Kidney (tissue), 14 donors: ENCODE results near the gene KRT79. TPM values are rescaled to one million over a fixed set of nuclear protein-coding genes. Genes with fewer than 3 reads are reported as not detected.

Experiments used
- DNase-seq, 5 donors: peaks; one replicate each; pipeline ENCODE4 v3.0.0-alpha.2; 2013 to 2020
- FAIRE-seq: peaks from 2 replicates; lab custom pipeline; 2012; peaks lifted over from hg19 to GRCh38; lab: Jason Lieb, UNC
- H3K27ac ChIP-seq, 2 donors: one replicate each; pipeline ENCODE4 v1.7.0; 2013; ENCODE audit warnings: low read depth in 2 of 2, low read length in 2 of 2, inconsistent platforms in 1 of 2
- H3K27me3 ChIP-seq: one replicate; pipeline ENCODE4 v1.7.1; 2013; ENCODE audit warnings: low read length, inconsistent platforms; ENCODE audit not compliant: control insufficient read depth, insufficient read depth
- H3K36me3 ChIP-seq, 3 donors: one replicate each; pipeline versions ENCODE4 v1.7.0 to v1.7.1; 2013; ENCODE audit warnings: low read length in 3 of 3, control low read depth in 1 of 3, inconsistent platforms in 1 of 3; ENCODE audit not compliant: insufficient read depth in 3 of 3, control insufficient read depth in 2 of 3
- H3K4me1 ChIP-seq, 3 donors: one replicate each; pipeline versions ENCODE4 v1.7.0 to v1.7.1; 2013; ENCODE audit warnings: low read length in 3 of 3, inconsistent platforms in 1 of 3, low read depth in 1 of 3; ENCODE audit not compliant: control insufficient read depth in 2 of 3, insufficient read depth in 2 of 3
- H3K4me3 ChIP-seq, 3 donors: one replicate each; pipeline versions ENCODE4 v1.7.0 to v1.8.1; 2013; ENCODE audit warnings: low read length in 3 of 3, control low read depth in 1 of 3, inconsistent platforms in 1 of 3
- H3K9ac ChIP-seq, 3 donors: one replicate each; pipeline versions ENCODE4 v1.7.0 to v1.7.1; 2013; ENCODE audit warnings: low read length in 3 of 3, control low read depth in 1 of 3, inconsistent platforms in 1 of 3
- H3K9me3 ChIP-seq, 3 donors: one replicate each; pipeline versions ENCODE4 v1.7.0 to v1.7.1; 2013; ENCODE audit warnings: low read length in 3 of 3, control low read depth in 1 of 3, inconsistent platforms in 1 of 3; ENCODE audit not compliant: control insufficient read depth in 2 of 3, insufficient read depth in 1 of 3
- intact Hi-C: fragments of 100-400 bp; cut with DNase I; formaldehyde crosslinking; loops from one replicate; pipeline ENCODE4 v1.11.1; 2022
- polyA plus RNA-seq: library from polyadenylated mRNA; stranded (reverse); fragments of 350-450 nt; fragmentation: Illumina TruSeq; extraction: RNeasy Lipid Tissue Mini Kit (QIAGEN cat#74804); gene quantifications from one replicate; pipeline ENCODE4 v1.2.3, GENCODE V29; 2014; ENCODE audit warnings: low read depth, low replicate concordance; ENCODE audit not compliant: insufficient read depth
- total RNA-seq: library from RNA; stranded (reverse); fragmentation: NEBNext Ultra II Directional; extraction: Animal tissue kit (Norgen Biotek cat#: 25700); gene quantifications from one replicate; pipeline ENCODE4 v1.2.1, GENCODE V29; 2021
- TF ChIP-seq, protein P1 (sequence below): IDR thresholded peaks from 3 replicates; pipeline ENCODE4 v1.5.1; 2012; ENCODE audit warnings: mild to moderate bottlenecking, moderate library complexity, borderline replicate concordance; ENCODE audit not compliant: insufficient read depth; ENCODE audit errors: extremely low read depth
- donor health status: control.
- donor health status: control.
- donor health status: control.
- donor health status: control.
- donor health status: control.
- donor health status: DM: yes; HTN: yes; CAD: no.
- donor health status: Normal renal cell carcinoma (clear cell type).

The KRT79 gene
- total and polyA plus RNA-seq, 2 donors from 2014 or later = not detected

DNA sequence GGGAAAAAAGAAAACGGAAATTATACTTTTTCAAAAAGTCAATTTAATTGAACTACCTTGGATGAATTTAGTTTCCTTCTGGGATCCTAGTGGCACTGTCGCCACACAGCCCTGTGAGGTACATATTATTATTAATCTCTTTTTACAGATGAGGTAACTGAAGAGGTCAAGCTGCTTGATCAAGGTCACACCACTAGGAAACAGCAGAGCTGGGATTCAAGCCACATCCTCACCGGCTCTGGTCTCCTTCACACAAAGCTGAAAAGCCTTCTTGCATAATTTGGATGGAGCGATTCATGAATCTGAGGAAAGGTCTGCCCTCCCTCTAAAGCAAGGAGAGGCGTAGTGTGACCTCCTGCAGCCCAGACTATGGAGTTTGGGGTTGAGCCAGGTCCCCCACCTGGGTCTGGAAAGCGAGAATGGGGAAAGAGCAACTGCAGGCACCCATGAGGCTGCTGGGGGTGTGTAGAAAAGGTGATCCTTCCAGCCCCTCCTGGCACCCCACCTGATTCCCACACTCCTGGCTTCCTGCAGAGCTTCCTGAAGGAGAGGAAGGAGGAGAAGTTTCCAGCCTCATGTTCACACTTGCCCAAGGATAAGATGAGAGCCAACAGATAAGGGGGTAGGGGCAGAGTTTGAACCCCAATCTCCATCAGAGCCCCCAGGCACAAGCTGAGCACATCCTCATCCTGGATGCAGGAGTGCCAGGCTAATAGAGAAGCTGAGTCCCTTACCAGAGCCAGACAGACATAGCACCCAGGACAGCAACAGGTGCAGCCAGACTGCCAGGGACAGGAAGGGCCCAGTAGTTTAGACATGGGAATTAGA lies 3.9 kb upstream of the KRT79 start:
- H3K9me3 ChIP-seq = no peaks in the 10 kb centered on the region
- TF ChIP-seq, protein P1, sequence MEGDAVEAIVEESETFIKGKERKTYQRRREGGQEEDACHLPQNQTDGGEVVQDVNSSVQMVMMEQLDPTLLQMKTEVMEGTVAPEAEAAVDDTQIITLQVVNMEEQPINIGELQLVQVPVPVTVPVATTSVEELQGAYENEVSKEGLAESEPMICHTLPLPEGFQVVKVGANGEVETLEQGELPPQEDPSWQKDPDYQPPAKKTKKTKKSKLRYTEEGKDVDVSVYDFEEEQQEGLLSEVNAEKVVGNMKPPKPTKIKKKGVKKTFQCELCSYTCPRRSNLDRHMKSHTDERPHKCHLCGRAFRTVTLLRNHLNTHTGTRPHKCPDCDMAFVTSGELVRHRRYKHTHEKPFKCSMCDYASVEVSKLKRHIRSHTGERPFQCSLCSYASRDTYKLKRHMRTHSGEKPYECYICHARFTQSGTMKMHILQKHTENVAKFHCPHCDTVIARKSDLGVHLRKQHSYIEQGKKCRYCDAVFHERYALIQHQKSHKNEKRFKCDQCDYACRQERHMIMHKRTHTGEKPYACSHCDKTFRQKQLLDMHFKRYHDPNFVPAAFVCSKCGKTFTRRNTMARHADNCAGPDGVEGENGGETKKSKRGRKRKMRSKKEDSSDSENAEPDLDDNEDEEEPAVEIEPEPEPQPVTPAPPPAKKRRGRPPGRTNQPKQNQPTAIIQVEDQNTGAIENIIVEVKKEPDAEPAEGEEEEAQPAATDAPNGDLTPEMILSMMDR = no peak
- FAIRE-seq (no peak), DNase-seq (no peak)
- no peak overlapping the region for H3K9ac ChIP-seq
- no peaks in the 10 kb centered on the region for H3K4me1 ChIP-seq
- intact Hi-C loops = no loop called here
- no peak overlapping the region for H3K27ac ChIP-seq
- no peaks in the 10 kb centered on the region for H3K27me3 ChIP-seq
- H3K4me3 ChIP-seq = no peak overlapping the region
- H3K36me3 ChIP-seq = no peaks in the 10 kb centered on the region

GRCh38 chr12:52837413-52837741 lies 3.3 kb upstream of the KRT79 start:
- H3K27me3 ChIP-seq = no peaks in the 10 kb centered on the region
- TF ChIP-seq, protein P1 = no peak

DNA sequence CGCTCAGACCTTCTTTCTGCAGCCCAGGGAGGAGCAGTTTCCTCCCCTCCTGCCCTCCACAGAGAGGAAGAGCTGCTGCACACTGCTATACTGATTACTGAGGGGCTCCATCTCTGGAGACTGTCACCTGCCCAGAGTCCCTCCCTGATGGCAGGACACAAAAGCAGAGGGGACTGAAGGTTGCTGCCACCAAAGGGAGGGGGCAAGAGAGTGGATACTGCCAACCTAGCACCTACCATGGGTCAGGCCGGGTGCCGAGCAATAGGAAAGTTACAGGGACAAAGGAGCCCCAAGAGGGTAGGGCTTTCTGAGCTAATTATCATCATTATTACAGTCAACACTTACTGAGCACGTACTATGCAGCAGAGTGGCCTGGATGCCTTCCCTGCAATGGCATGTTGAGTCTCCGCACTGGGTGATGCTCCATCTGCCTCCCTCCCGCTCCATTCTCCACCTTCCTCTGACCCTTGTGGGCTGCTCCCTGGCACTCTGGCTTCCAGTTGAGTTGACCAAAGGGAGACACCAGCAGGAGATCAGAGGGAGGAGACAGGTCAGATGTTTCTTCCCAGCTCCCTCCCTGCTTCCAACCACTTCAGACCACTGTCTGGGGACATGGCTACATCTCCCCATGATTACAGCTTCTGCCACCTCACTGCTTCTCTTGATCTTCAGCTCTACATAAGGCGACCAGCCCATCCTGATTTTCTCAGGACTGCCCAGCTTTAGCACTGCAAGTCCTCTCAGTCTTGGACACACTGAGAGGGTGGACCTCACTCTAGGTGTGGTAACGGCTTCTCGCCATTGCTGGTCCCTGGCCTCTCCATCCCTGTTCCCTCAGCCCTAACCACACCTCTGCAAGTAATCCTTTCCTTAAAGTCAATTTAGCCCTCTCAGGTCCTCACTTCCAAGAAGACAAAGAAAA lies 2.6 kb upstream of the KRT79 start:
- Histone ChIP-seq H3K4me1 (no peaks in the 10 kb centered on the region), H3K36me3 (no peaks in the 10 kb centered on the region), H3K4me3 (no peak overlapping the region), H3K27me3 (no peaks in the 10 kb centered on the region), H3K9me3 (no peaks in the 10 kb centered on the region), H3K9ac (no peak overlapping the region), H3K27ac (no peak overlapping the region)
- intact Hi-C loops = no loop called here
- FAIRE-seq (no peak), DNase-seq (no peak)
- TF ChIP-seq, protein P1 = no peak

More at GRCh38 chr12:52837413-52837741, 3.3 kb upstream of the KRT79 start:
- H3K9me3 ChIP-seq = no peaks in the 10 kb centered on the region
- no peak overlapping the region for H3K27ac ChIP-seq
- intact Hi-C loops = no loop called here
- DNase-seq (no peak), FAIRE-seq (no peak)
- H3K4me1 ChIP-seq = no peaks in the 10 kb centered on the region
- H3K4me3 ChIP-seq = no peak overlapping the region
- H3K9ac ChIP-seq = no peak overlapping the region
- no peaks in the 10 kb centered on the region for H3K36me3 ChIP-seq
